GM12891 (cell line): ENCODE results near the gene PI16.
A peak's percentile ranks its signal among the peaks of the same experiment; 100 is the strongest.
"Not testable (repeated sequence)": the region's sequence is repeated elsewhere in the genome, so short reads cannot be mapped to it uniquely, and the experiment has no call there.

Experiments
- DNase-seq: peaks from one replicate; pipeline ENCODE4 v3.0.0; 2011; ENCODE audit warnings: low spot score; ENCODE audit not compliant: insufficient read length
- FAIRE-seq: peaks from 2 replicates; lab custom pipeline; 2011; peaks lifted over from hg19 to GRCh38; lab: Jason Lieb, UNC
- PAX5 ChIP-seq: IDR thresholded peaks from 2 replicates; pipeline ENCODE4 v1.6.1; 2011; ENCODE audit warnings: low read length, moderate library complexity, mild to moderate bottlenecking; ENCODE audit not compliant: insufficient read depth, severe bottlenecking
- POLR2A ChIP-seq: IDR thresholded peaks from 2 replicates; pipeline ENCODE4 v1.6.1; 2011; ENCODE audit warnings: low read depth, low read length, control low read depth
- POLR2AphosphoS5 ChIP-seq: IDR thresholded peaks from 2 replicates; pipeline ENCODE4 v1.6.1; 2011; ENCODE audit warnings: low read depth, low read length, control low read depth
- POU2F2 ChIP-seq: IDR thresholded peaks from 2 replicates; pipeline ENCODE4 v1.6.1; 2011; ENCODE audit warnings: low read depth, mild to moderate bottlenecking, control low read depth, low read length, moderate library complexity
- SPI1 ChIP-seq: IDR thresholded peaks from 2 replicates; pipeline ENCODE4 v1.6.1; 2011; ENCODE audit warnings: low read depth, low read length, control low read depth
- TAF1 ChIP-seq: IDR thresholded peaks from 2 replicates; pipeline ENCODE4 v1.6.1; 2011; ENCODE audit warnings: low read depth, low read length, control low read depth

Gene PI16

GRCh38 chr6:36927691-36928546 lies 26.6 kb upstream of the PI16 start:
- FAIRE-seq: no peak
- no peak for TF ChIP-seq PAX5
- TF ChIP-seq TAF1: no peak
- 0 out of 2 replicates have a peak, but pooled peaks have one; percentile 19 for TF ChIP-seq POLR2AphosphoS5
- TF ChIP-seq POU2F2: no peak
- no peak for TF ChIP-seq POLR2A
- DNase-seq: no peak

DNA sequence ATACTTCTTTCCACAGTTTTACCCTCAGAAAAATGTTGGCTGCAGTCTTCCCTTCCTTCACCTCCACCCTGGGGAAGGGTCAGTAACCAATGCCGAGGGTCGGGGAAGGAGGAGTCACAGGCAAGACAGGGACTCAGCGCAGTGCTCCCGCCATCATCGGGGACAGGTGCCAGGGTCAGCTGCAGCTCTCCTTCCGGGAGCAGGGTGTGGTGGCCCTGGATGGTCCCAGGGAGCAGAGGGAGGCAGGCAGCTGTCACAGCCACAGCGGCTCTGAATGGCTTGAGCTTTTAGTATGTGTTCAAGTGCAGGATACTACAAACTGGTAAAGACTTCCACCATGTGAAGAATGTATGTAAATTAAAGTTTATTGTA lies 26.0 kb upstream of the PI16 start:
- no peak for DNase-seq
- FAIRE-seq: no peak
- no peak for TF ChIP-seq PAX5

- FAIRE-seq: no peak
- DNase-seq: no peak
- TF ChIP-seq POLR2AphosphoS5 (no peak), POU2F2 (no peak), PAX5 (no peak), POLR2A (no peak), TAF1 (no peak), SPI1 (no peak)
Measured at GRCh38 chr6:36929152-36929551, 25.4 kb upstream of the PI16 start.

DNA sequence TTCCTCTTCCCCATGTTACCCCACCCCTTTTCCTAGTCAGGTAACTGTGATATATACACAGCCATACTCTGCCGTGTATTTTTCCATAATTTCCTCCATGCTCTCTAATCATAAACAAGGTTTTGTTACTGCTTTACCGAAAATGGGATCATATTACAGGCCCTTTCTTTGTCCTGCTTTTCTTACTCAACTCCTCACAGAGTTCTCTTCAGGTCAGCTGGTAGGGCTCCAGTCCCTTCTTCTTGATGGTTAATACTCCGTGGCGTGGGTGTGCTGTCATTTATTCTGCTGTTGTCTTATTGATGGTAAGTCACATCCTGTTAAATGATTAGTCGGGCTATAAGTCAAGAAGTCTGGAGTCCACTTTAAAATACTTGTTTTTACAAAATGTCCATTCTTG lies 24.9 kb upstream of the PI16 start:
- no peak for DNase-seq
- no peak for TF ChIP-seq POLR2AphosphoS5

GRCh38 chr6:36930483-36930882 lies 24.1 kb upstream of the PI16 start:
- no peak for DNase-seq
- TF ChIP-seq PAX5 (no peak), POU2F2 (no peak), SPI1 (no peak), POLR2AphosphoS5 (no peak), TAF1 (no peak), POLR2A (no peak)
- no peak for FAIRE-seq

More for the DNA sequence above, 24.9 kb upstream of the PI16 start:
- FAIRE-seq: no peak

DNA sequence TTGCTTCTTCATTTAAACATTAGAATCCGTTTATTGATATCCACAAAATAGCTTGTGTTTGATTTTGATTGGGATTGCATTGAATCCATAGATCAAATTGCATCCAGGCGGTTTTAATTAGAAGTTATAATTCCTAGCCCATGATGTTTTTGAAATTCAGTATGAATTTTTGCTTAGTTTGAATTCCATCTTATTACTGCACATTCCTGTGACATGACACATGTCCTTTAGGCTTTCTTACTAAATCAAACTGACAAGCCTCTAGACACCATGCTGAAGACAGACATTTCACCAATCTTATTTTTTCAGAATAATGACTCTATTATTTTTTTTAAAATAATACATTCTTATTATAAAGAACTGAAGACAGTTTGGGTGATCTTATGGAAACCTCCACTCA lies 21.4 kb upstream of the PI16 start:
- TF ChIP-seq POLR2AphosphoS5: no peak
- no peak for TF ChIP-seq PAX5
- no peak for TF ChIP-seq SPI1
- TF ChIP-seq POU2F2: no peak
- TF ChIP-seq POLR2A: no peak
- no peak for TF ChIP-seq TAF1
- FAIRE-seq (no peak), DNase-seq (no peak)

GRCh38 chr6:36933519-36933918 lies 21.0 kb upstream of the PI16 start:
- DNase-seq (no peak), FAIRE-seq (no peak)
- TF ChIP-seq PAX5 (no peak), POLR2AphosphoS5 (no peak), POLR2A (no peak), TAF1 (no peak), SPI1 (no peak), POU2F2 (no peak)

DNA sequence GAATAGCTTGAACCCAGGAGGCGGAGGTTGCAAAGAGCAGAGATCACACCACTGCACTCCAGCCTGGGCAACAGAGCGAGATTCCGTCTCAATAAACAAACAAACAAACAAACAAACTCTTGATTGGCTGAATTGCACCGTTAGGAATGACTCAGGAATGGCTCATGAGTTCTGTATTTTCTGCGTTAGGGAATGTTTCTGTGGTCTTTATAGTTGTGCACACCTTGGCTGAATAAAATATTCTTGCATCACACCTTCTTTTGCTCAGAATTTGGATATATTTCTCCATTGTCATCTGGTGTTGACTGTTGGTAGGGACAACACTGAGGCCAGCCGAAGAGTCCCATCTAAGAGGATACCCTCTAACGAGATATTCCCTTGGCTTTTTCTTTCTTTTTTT lies 19.6 kb upstream of the PI16 start:
- DNase-seq: no peak
- TF ChIP-seq POLR2AphosphoS5: no peak
- no peak for TF ChIP-seq POU2F2
- TF ChIP-seq PAX5: no peak
- TF ChIP-seq SPI1: no peak
- TF ChIP-seq POLR2A: no peak
- no peak for TF ChIP-seq TAF1
- no peak for FAIRE-seq

DNA sequence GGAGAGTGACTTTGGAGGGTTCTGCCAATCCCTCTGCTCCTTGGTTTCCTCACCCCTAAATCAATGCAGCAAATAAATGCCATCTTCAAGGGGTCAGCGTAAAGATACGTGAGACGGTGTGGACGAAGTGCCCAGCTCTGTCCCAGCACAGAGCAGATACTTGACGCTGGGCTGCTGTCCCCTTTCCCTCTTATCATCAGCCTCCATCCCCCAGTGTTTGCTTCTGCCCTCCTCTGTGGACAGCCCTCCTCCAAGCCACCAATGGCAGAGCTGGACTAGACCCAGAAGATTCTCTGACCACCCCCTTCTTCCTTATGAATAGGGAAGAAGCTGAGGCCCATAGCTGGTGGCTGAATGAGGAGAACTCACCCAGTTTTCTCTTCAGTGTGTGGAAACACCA lies 17.7 kb upstream of the PI16 start:
- TF ChIP-seq SPI1 (no peak), PAX5 (no peak), POLR2AphosphoS5 (no peak), POU2F2 (no peak)
- no peak for FAIRE-seq

GRCh38 chr6:36937896-36938295 lies 16.6 kb upstream of the PI16 start:
- DNase-seq (no peak), FAIRE-seq (no peak)
- TF ChIP-seq POLR2A (no peak), POLR2AphosphoS5 (no peak), PAX5 (no peak)

More for the DNA sequence above, 17.7 kb upstream of the PI16 start:
- no peak for DNase-seq

GRCh38 chr6:36938536-36938935 lies 16.0 kb upstream of the PI16 start:
- DNase-seq (no peak), FAIRE-seq (no peak)

DNA sequence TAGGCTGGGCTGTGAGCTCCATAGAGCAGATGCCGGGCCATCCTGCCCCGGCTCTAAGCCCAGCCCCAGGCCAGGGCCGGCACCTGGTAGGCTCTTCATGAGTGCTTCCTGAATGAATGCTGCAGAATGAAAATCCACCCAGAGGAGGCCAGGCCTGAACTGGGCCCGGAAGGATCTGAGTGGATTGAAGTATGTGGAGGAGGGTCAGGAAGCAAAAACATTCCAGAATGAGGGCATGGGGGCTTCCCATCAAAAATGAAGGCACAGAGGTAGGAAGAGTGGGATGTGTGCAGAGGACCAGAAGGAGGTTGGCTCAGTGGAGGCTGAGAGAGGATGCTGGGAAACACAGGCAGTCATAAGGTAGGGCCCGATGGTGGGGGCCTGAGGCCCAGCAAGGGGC lies 15.5 kb upstream of the PI16 start:
- DNase-seq, FAIRE-seq: not testable (repeated sequence)

More at GRCh38 chr6:36938536-36938935, 16.0 kb upstream of the PI16 start:
- no peak for TF ChIP-seq PAX5
